HepG2 (cell line): ENCODE results near the gene NFATC2.

Experiments used
- BCL3 ChIP-seq: sonication (generic); formaldehyde crosslinking; IDR thresholded peaks from 2 replicates; pipeline ENCODE4 v1.5.1; 2020; ENCODE audit warnings: mild to moderate bottlenecking, missing genetic modification reagents, moderate library complexity
- JUNB ChIP-seq: sonication (generic); formaldehyde crosslinking; IDR thresholded peaks from 2 replicates; pipeline ENCODE4 v1.8.0; 2022; ENCODE audit warnings: missing genetic modification reagents, mild to moderate bottlenecking, borderline replicate concordance
- NR1H2 ChIP-seq: sonication (generic); formaldehyde crosslinking; IDR thresholded peaks from 2 replicates; pipeline ENCODE4 v1.8.1; 2022; ENCODE audit warnings: low read depth, missing genetic modification reagents, borderline replicate concordance
- NR2C2 ChIP-seq: sonication (generic); formaldehyde crosslinking; IDR thresholded peaks from 2 replicates; pipeline ENCODE4 v1.4.0; 2020; ENCODE audit warnings: missing genetic modification reagents, mild to moderate bottlenecking, moderate library complexity, borderline replicate concordance
- RAD51 ChIP-seq: fragments of 450-650 bp; IDR thresholded peaks from 2 replicates; pipeline ENCODE4 v1.6.1; 2016; ENCODE audit warnings: borderline replicate concordance
- SMAD3 ChIP-seq: sonication (generic); formaldehyde crosslinking; IDR thresholded peaks from 2 replicates; pipeline ENCODE4 v1.4.0; 2020; ENCODE audit warnings: missing genetic modification reagents
- SMC3 ChIP-seq: IDR thresholded peaks from 2 replicates; pipeline ENCODE4 v1.6.1; 2011; ENCODE audit warnings: low read length, improper control_type of control experiment
- SP140L ChIP-seq: sonication (generic); formaldehyde crosslinking; IDR thresholded peaks from 2 replicates; pipeline ENCODE4 v1.4.0; 2020; ENCODE audit warnings: missing genetic modification reagents, borderline replicate concordance
- ZNF10 ChIP-seq: sonication (generic); formaldehyde crosslinking; IDR thresholded peaks from 2 replicates; pipeline ENCODE4 v1.4.0; 2020; ENCODE audit warnings: mild to moderate bottlenecking, low read depth, missing genetic modification reagents, borderline replicate concordance
- ZNF619 ChIP-seq: sonication (generic); formaldehyde crosslinking; IDR thresholded peaks from 2 replicates; pipeline ENCODE4 v1.4.0; 2020; ENCODE audit warnings: mild to moderate bottlenecking, missing genetic modification reagents
- TF ChIP-seq, protein P1 (sequence below): sonication (generic); formaldehyde crosslinking; IDR thresholded peaks from 2 replicates; pipeline ENCODE4 v1.5.0; 2020; ENCODE audit warnings: mild to moderate bottlenecking, missing genetic modification reagents, moderate library complexity
- TF ChIP-seq, protein P2 (sequence below), 2 experiments: fragments of 450-650 bp in 1 of 2; sonication (generic) in 1 of 2; formaldehyde crosslinking; IDR thresholded peaks; 2 replicates each; pipeline versions ENCODE4 v1.5.0 to v1.8.0; 2020 to 2022; ENCODE audit warnings: mild to moderate bottlenecking in 1 of 2, missing genetic modification reagents in 1 of 2

DNA sequence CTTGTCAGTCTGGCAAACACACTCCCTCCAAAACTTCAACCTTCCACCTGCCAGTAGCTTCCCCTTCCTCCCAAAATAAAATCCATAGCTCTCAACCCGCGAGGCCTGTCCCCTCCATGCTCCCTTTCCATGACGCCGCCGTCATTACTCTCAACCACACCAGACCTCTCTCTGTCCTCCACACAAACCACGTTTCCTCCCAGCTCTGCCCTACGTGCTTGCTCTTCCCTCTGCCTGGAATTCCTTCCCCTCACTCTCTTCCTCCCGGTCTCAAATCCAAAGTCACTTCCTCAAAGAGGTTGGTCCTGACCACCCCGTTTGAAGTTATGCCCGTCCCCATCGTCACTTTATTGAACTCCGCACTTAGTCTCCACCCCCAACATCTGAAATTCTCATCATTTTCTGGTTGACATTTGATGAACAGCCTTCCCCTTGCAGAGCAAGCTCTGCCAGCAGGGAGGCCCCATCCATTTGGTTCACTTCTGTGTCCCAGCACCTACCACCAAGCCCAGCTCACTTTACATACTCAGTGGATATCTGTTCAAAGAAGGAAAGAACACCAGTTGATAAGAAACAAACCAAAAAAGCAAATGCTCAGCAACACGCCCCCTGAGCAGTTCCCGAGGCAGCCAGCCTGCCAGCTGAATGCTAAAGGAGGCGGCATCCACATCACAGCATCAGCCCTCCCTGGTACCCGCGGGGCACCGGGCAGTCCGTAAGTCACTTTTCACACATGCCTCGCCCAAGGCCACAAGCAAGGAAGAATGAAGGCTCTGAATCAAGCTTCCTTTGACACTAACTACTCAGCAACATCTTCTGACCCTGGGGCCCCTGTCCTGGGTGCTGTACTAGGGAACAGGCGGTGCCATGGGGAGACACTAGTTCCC lies 125.0 kb downstream of the NFATC2 start:
- TF ChIP-seq, protein P1, sequence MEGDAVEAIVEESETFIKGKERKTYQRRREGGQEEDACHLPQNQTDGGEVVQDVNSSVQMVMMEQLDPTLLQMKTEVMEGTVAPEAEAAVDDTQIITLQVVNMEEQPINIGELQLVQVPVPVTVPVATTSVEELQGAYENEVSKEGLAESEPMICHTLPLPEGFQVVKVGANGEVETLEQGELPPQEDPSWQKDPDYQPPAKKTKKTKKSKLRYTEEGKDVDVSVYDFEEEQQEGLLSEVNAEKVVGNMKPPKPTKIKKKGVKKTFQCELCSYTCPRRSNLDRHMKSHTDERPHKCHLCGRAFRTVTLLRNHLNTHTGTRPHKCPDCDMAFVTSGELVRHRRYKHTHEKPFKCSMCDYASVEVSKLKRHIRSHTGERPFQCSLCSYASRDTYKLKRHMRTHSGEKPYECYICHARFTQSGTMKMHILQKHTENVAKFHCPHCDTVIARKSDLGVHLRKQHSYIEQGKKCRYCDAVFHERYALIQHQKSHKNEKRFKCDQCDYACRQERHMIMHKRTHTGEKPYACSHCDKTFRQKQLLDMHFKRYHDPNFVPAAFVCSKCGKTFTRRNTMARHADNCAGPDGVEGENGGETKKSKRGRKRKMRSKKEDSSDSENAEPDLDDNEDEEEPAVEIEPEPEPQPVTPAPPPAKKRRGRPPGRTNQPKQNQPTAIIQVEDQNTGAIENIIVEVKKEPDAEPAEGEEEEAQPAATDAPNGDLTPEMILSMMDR (CRISPR knock-in tag): no peak
- TF ChIP-seq RAD51 (no peak), ZNF10 (CRISPR knock-in tag) (no peak), SP140L (CRISPR knock-in tag) (no peak), NR2C2 (CRISPR knock-in tag) (no peak), SMC3 (no peak), BCL3 (CRISPR knock-in tag) (no peak), ZNF619 (CRISPR knock-in tag) (no peak), NR1H2 (CRISPR knock-in tag) (no peak), JUNB (CRISPR knock-in tag) (no peak), SMAD3 (CRISPR knock-in tag) (no peak)
- TF ChIP-seq, protein P2, sequence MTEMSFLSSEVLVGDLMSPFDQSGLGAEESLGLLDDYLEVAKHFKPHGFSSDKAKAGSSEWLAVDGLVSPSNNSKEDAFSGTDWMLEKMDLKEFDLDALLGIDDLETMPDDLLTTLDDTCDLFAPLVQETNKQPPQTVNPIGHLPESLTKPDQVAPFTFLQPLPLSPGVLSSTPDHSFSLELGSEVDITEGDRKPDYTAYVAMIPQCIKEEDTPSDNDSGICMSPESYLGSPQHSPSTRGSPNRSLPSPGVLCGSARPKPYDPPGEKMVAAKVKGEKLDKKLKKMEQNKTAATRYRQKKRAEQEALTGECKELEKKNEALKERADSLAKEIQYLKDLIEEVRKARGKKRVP (CRISPR knock-in tag; IDR thresholded peaks at IDR 0.05): no peak
